DOHH2 (cell line): Measurements from ENCODE around the gene AP1S3.

Experiments used
- CTCF ChIP-seq: fragments of 200-600 bp; sonication (generic); IDR thresholded peaks from one replicate; pipeline ENCODE4 v1.5.1; 2014; ENCODE audit warnings: antibody characterized with exemption, mild to moderate bottlenecking, low read depth, low read length; ENCODE audit not compliant: poor library complexity, severe bottlenecking
- EZH2phosphoT487 ChIP-seq: fragments of 200-600 bp; sonication (generic); IDR thresholded peaks from 2 replicates; pipeline ENCODE4 v1.6.1; 2017; ENCODE audit warnings: borderline replicate concordance, mild to moderate bottlenecking, antibody characterized with exemption, low read length, moderate library complexity, mixed read lengths

DNA sequence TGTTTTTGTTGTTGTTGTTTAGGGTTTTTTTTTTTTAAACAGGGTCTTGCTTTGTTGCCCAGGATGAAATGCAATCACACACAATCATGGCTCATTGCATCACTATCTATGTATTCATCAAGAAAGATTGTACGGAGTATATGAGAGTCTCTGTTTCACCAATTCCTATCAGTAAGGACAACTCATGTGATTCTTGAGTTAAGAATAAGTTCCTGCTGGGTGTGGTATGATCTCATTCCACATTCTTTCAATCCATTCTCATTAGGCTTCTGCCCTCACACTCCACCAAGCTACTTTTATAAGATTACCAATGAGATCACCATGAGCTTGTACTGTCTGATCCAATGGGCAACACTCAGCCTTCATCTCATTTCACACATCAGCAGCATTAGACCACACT lies 9.1 kb upstream of the AP1S3 start:
- TF ChIP-seq CTCF (no peak), EZH2phosphoT487 (no peak)
